HG03095 (cell line): ENCODE results near the gene GMDS.
"Not testable (repeated sequence)": the region's sequence is repeated elsewhere in the genome, so short reads cannot be mapped to it uniquely, and the experiment has no call there.

Experiments
- ATAC-seq: cut with Tn5 transposase; IDR thresholded peaks from one replicate; pipeline ENCODE4 v1.9.1; 2021; ENCODE audit warnings: moderate library complexity; ENCODE audit not compliant: unreplicated experiment

The GMDS gene

GRCh38 chr6:1668456-1668855 lies 576.9 kb downstream of the GMDS start:
- not testable (repeated sequence) for ATAC-seq

DNA sequence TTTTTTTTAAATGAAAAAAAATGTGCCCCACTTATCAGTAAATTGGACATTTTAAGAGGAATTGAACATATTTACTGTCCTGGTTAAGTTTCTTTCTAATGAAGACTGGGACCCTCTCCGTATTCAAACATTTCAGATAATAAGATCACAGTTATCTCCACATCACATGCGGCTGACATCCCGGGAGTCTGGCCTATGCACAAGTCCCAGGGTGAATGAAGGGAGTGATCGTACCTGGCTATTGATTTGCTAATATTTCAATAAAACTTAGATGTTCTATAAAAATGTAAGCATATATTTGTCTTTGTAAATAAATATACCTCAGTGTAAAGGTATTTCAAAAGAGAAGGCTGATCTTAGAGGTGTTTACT lies 577.6 kb downstream of the GMDS start:
- ATAC-seq: no peak

GRCh38 chr6:1667012-1667804 lies 578.2 kb downstream of the GMDS start:
- ATAC-seq: no peak

- ATAC-seq: peak; percentile 90
These were observed 580.2 kb downstream of the GMDS start for GRCh38 chr6:1665214-1665613.

GRCh38 chr6:1664329-1664728 lies 581.1 kb downstream of the GMDS start:
- no peak for ATAC-seq

- no peak for ATAC-seq
These were observed 581.9 kb downstream of the GMDS start for GRCh38 chr6:1663511-1663910.

DNA sequence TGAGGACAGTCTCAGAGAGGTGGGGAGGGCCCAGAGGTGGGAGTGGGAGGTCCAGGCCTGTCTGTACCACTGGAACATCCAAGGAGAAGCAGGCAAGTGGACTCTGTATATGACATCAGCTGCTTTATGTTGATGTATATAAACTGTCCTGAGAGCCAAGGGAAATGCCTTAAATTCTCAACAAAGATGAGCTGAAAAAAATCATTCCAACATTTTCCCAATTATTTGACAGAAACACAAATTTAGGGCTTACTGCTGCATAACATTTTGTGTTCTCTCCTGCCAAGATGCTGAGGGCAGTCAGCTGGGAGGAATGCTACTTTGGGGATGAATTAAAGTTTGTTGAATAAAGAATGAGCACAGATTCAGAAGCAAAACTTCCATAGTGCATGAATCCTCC lies 582.9 kb downstream of the GMDS start:
- no peak for ATAC-seq

- no peak for ATAC-seq
These were observed 585.6 kb downstream of the GMDS start for GRCh38 chr6:1659816-1660215.

- no peak for ATAC-seq
These were observed 587.0 kb downstream of the GMDS start for GRCh38 chr6:1658212-1659005.

DNA sequence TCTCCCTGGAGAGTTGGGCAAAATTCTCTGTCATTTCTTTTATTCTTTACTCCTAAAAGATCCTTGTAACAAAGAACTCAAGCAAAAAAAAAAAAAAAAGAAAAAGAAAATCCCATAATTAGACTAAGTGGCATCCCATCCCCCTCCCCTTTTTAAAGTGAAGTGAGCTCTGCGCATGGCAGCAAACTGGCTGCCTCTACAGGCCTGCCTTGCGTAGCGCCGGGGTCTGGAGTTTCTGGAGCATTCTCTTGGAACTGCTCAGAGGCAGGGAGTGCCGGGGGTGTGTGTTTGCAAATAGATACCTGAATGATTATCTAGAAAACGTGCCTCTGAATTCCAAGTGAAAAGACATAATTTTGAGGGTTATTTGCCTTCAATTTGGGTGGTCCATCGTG lies 587.6 kb downstream of the GMDS start:
- no peak for ATAC-seq

DNA sequence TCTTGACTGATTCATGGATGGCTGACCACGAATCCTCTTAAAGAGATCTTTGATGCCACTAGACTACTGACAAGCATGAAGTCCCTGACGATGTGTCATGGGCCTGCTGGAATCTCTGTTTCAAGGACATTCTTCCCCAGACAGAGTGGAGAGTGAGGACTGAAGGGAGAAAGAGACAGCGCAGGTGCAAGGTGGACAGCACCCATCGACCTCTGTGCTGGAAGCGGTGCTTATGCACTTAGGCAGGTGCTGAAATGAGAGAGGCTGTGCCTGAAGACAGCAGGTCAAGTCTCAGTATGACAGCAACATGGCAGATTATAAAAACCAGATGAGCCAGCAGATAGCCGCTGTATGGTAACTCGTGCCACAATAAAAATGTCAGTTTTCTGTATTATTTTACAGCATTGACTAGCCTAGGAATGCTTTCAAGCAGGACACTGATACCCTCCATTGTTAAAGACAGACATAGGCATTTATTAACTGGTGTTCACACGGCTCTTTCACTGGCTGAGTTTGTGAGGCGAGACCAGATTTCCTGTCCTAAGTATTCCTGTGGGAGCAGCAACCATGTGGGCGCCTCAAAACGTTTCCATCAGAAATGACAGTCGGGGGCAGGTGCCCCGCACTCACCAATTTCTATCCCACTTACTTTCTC lies 588.2 kb downstream of the GMDS start:
- no peak for ATAC-seq

- ATAC-seq: no peak
These were observed 591.4 kb downstream of the GMDS start for GRCh38 chr6:1654054-1654453.

DNA sequence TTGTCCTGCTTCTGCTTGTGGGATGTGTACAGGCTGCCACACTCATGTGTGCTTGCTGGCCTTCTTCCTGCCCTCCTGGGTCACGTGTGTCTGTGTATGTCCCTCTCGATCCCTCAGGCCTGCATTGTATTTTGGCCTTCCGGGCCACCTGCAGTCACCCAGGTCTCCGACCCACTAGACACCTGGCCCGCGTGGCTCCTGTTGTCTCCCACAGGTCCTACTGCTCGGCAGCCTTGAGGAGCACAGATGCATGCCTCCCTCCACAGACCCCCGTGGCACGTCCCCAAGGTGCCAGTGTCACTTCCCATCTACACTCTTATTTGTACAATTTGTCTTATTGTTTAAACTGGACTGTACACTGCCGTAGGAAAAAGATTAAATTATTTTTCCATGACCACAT lies 592.6 kb downstream of the GMDS start:
- ATAC-seq: no peak

- ATAC-seq: no peak
These were observed 594.0 kb downstream of the GMDS start for GRCh38 chr6:1651362-1651761.

- no peak for ATAC-seq
These were observed 599.8 kb downstream of the GMDS start for GRCh38 chr6:1645466-1646185.

DNA sequence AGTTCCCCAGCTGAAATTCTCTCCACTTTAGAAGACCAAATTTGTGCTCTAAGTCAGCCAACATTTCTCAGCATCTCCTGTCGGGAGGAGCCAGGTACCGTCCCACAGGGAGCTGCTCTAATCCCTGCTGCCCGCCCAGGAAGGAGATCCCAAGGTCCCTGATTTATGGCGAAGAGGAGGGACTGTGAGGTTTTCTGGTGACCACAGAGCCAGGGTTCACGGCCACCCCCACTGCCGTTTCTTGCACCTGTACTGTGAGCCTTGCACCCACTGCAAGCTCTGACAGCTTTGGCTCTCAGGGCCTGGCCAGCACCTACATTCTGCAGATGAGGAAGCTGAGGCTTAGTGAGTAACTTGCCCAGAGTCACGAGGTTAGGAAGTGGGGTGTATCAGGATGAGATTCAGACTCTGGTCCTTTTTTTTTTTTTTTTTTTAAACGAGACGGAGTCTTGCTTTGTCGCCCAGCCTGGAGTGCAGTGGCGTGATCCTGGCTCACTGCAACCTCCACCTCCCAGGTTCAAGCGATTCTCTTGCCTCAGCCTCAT lies 600.8 kb downstream of the GMDS start:
- no peak for ATAC-seq

- no peak for ATAC-seq
These were observed 601.5 kb downstream of the GMDS start for GRCh38 chr6:1643830-1644445.

DNA sequence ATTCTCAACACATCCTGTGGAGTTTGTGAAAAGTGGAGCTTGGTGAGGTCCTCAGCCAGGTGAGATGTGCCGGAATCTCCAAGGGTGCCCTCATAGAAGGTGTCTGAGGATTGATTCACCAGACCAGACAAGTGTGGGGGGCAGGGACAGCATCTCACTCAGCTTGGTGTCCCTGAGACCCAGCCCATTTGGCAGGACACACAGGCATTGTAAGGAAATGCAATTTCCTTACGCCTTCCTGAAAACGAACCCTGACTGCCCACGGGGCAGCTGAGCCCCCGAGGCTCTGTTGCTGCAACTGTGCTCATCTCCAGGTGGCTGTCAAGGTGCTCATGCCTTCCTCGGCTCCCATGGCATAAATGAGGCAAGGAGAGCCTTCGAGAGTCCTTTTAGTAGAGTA lies 602.3 kb downstream of the GMDS start:
- no peak for ATAC-seq

DNA sequence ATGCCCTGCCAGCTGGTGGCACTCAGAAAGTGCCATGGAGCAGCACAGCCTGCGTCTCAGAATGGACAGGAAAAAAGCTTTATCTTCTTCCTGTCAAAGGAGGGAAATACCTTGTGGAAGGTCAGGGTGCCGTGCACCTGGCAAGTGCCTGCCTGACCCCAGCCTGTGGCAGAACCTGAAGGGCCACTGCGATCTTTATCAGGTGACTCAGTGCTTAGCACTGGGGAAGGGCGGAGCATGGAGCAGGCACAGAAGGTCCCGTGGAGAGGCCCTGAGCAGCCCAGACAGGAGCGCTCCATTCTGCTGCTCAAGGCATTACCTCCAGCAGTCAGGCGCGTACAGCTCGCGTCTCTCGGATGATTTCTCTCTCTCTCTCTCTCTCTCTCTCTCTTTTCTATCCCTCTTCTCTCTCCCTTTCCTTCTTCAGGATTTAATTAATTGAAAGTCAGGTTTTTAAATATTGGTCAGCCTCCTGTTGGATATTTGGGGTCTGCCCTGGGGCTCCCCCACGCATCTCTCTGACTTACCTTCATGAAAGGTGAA lies 604.0 kb downstream of the GMDS start:
- ATAC-seq: no peak

DNA sequence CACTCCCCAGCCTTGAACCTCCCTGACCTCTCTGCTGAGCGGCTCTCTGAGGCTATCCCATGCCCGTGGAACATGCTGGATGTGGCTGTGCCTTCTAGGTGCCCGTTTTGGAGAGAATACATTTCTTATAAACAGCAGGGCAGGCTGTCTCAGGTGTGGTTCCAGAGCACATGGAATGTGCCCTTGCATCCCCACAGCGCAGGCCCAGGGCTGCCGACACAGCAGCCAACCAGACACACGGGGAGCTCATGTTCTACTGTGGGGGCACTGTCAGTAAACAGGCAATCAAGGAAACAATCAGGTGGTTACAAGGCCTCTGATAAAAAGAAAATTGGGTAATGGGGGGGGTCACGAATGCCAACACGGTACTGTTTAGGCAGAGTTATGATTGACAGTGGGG lies 604.9 kb downstream of the GMDS start:
- ATAC-seq: no peak
